OCI-LY1 (cell line): ENCODE measurements around the gene ZNF362.

ENCODE experiments used
- H2AFZ ChIP-seq: fragments of 200-600 bp; sonication (generic), shearing (Covaris generic); 2 replicates; pipeline ENCODE4 v1.6.0; 2014; ENCODE audit warnings: antibody characterized with exemption, mild to moderate bottlenecking, low read length
- H3F3A ChIP-seq: fragments of 200-600 bp; sonication (generic), shearing (Covaris generic); 2 replicates; pipeline ENCODE4 v1.6.0; 2014; ENCODE audit warnings: mild to moderate bottlenecking, antibody characterized with exemption, low read length, moderate library complexity; ENCODE audit not compliant: insufficient read depth
- H3K27ac ChIP-seq: fragments of 200-600 bp; sonication (generic); 2 replicates; pipeline ENCODE4 v1.5.1; 2014; ENCODE audit warnings: low read length, mixed run types, mild to moderate bottlenecking, low read depth; ENCODE audit not compliant: poor library complexity, severe bottlenecking
- H3K27me3 ChIP-seq: fragments of 200-600 bp; sonication (generic); 2 replicates; pipeline ENCODE4 v1.6.0; 2014; ENCODE audit warnings: antibody characterized with exemption, mild to moderate bottlenecking, low read length, moderate library complexity; ENCODE audit not compliant: insufficient read depth
- H3K36me3 ChIP-seq: fragments of 200-600 bp; sonication (generic); 2 replicates; pipeline ENCODE4 v1.6.1; 2014; ENCODE audit warnings: mild to moderate bottlenecking, antibody characterized with exemption, low read length, moderate library complexity, mixed read lengths; ENCODE audit not compliant: insufficient read depth
- H3K4me1 ChIP-seq: fragments of 200-600 bp; sonication (generic); 2 replicates; pipeline ENCODE4 v1.5.1; 2014; ENCODE audit warnings: mild to moderate bottlenecking, low read length, moderate library complexity; ENCODE audit not compliant: insufficient read depth, severe bottlenecking
- H3K4me2 ChIP-seq: fragments of 200-600 bp; sonication (generic), shearing (Covaris generic); 2 replicates; pipeline ENCODE4 v1.6.1; 2014; ENCODE audit warnings: low read length
- H3K4me3 ChIP-seq: fragments of 200-600 bp; sonication (generic); 2 replicates; pipeline ENCODE4 v1.5.1; 2014; ENCODE audit warnings: low read length, low read depth, mild to moderate bottlenecking, mixed read lengths; ENCODE audit not compliant: poor library complexity, severe bottlenecking
- H3K79me2 ChIP-seq: fragments of 200-600 bp; shearing (Covaris generic); 2 replicates; pipeline ENCODE4 v1.6.1; 2016; ENCODE audit warnings: mixed run types, low read length, mixed read lengths; ENCODE audit not compliant: insufficient read depth
- H3K9ac ChIP-seq: fragments of 200-600 bp; sonication (generic), shearing (Covaris generic); 2 replicates; pipeline ENCODE4 v1.6.1; 2014; ENCODE audit warnings: mild to moderate bottlenecking, low read length, mixed read lengths
- H3K9me2 ChIP-seq: fragments of 200-600 bp; sonication (generic), shearing (Covaris generic); 2 replicates; pipeline ENCODE4 v1.6.1; 2014; ENCODE audit warnings: low read depth, mild to moderate bottlenecking, low read length, mixed read lengths
- H3K9me3 ChIP-seq: fragments of 200-600 bp; shearing (Covaris generic); 2 replicates; pipeline ENCODE4 v1.6.1; 2014; ENCODE audit warnings: low read length, mixed read lengths
- H4K20me1 ChIP-seq: fragments of 200-600 bp; sonication (generic), shearing (Covaris generic); 2 replicates; pipeline ENCODE4 v1.6.0; 2016; ENCODE audit warnings: mild to moderate bottlenecking, low read length; ENCODE audit not compliant: insufficient read depth
- EZH2 ChIP-seq: fragments of 200-600 bp; sonication (generic), shearing (Covaris generic); IDR thresholded peaks from 2 replicates; pipeline ENCODE4 v1.8.0; 2017; ENCODE audit warnings: borderline replicate concordance, mixed run types, mild to moderate bottlenecking, antibody characterized with exemption, low read length, moderate library complexity, mixed read lengths
- TF ChIP-seq, protein P1 (sequence below): fragments of 200-600 bp; sonication (generic), shearing (Covaris generic); IDR thresholded peaks from 2 replicates; pipeline ENCODE4 v1.5.1; 2017; ENCODE audit warnings: mild to moderate bottlenecking, antibody characterized with exemption, low read length, moderate library complexity, mixed read lengths

Gene ZNF362

GRCh38 chr1:33269621-33270020 is 13.3 kb downstream of the ZNF362 start:
- no peaks in the 10 kb centered on the region for H3K9me2 ChIP-seq
- no peaks in the 10 kb centered on the region for H4K20me1 ChIP-seq
- TF ChIP-seq, protein P1, sequence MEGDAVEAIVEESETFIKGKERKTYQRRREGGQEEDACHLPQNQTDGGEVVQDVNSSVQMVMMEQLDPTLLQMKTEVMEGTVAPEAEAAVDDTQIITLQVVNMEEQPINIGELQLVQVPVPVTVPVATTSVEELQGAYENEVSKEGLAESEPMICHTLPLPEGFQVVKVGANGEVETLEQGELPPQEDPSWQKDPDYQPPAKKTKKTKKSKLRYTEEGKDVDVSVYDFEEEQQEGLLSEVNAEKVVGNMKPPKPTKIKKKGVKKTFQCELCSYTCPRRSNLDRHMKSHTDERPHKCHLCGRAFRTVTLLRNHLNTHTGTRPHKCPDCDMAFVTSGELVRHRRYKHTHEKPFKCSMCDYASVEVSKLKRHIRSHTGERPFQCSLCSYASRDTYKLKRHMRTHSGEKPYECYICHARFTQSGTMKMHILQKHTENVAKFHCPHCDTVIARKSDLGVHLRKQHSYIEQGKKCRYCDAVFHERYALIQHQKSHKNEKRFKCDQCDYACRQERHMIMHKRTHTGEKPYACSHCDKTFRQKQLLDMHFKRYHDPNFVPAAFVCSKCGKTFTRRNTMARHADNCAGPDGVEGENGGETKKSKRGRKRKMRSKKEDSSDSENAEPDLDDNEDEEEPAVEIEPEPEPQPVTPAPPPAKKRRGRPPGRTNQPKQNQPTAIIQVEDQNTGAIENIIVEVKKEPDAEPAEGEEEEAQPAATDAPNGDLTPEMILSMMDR, result no peak
- no peak for TF ChIP-seq EZH2
- no peak overlapping the region for H3K4me2 ChIP-seq
- H3K4me3 ChIP-seq, result no peak overlapping the region
- H2AFZ ChIP-seq, result no peak overlapping the region
- H3K36me3 ChIP-seq, result no peaks in the 10 kb centered on the region
- no peak overlapping the region for H3K27ac ChIP-seq
- no peak overlapping the region for H3K9ac ChIP-seq
- no peaks in the 10 kb centered on the region for H3F3A ChIP-seq
- H3K27me3 ChIP-seq, result no peaks in the 10 kb centered on the region
- no peaks in the 10 kb centered on the region for H3K79me2 ChIP-seq
- H3K4me1 ChIP-seq, result no peaks in the 10 kb centered on the region
- no peaks in the 10 kb centered on the region for H3K9me3 ChIP-seq

GRCh38 chr1:33270379-33270778 is 14.1 kb downstream of the ZNF362 start:
- H4K20me1 ChIP-seq, result no peaks in the 10 kb centered on the region
- H3K27me3 ChIP-seq, result no peaks in the 10 kb centered on the region
- no peak overlapping the region for H3K27ac ChIP-seq
- no peaks in the 10 kb centered on the region for H3K36me3 ChIP-seq
- no peak overlapping the region for H3K4me3 ChIP-seq
- H3K79me2 ChIP-seq, result no peaks in the 10 kb centered on the region
- no peak overlapping the region for H3K9ac ChIP-seq
- H3K4me1 ChIP-seq, result no peaks in the 10 kb centered on the region
- no peaks in the 10 kb centered on the region for H3K9me3 ChIP-seq
- H3F3A ChIP-seq, result no peaks in the 10 kb centered on the region
- no peak overlapping the region for H3K4me2 ChIP-seq
- TF ChIP-seq, protein P1, result no peak
- TF ChIP-seq EZH2, result no peak
- H2AFZ ChIP-seq, result no peak overlapping the region
- no peaks in the 10 kb centered on the region for H3K9me2 ChIP-seq

GRCh38 chr1:33270808-33271465 is 14.6 kb downstream of the ZNF362 start:
- H3K4me1 ChIP-seq, result no peaks in the 10 kb centered on the region
- H3F3A ChIP-seq, result no peaks in the 10 kb centered on the region
- no peaks in the 10 kb centered on the region for H3K27me3 ChIP-seq
- no peaks in the 10 kb centered on the region for H3K36me3 ChIP-seq
- TF ChIP-seq EZH2, result no peak
- TF ChIP-seq, protein P1, result no peak
- no peak overlapping the region for H3K4me2 ChIP-seq
- no peak overlapping the region for H3K9ac ChIP-seq
- H3K4me3 ChIP-seq, result no peak overlapping the region
- no peaks in the 10 kb centered on the region for H3K9me2 ChIP-seq
- no peaks in the 10 kb centered on the region for H3K79me2 ChIP-seq
- no peak overlapping the region for H3K27ac ChIP-seq
- no peaks in the 10 kb centered on the region for H3K9me3 ChIP-seq
- no peak overlapping the region for H2AFZ ChIP-seq
- H4K20me1 ChIP-seq, result no peaks in the 10 kb centered on the region
